Myocyte (in vitro differentiated cells): ENCODE data around the gene C11orf71. TPM values are rescaled to one million over a fixed set of nuclear protein-coding genes. Genes with fewer than 3 reads are reported as not detected.
A peak's percentile ranks its signal among the peaks of the same experiment; 100 is the strongest.

Experiments
- DNase-seq: peaks from one replicate; pipeline ENCODE4 v3.0.0-alpha.2; 2012; ENCODE audit warnings: low read depth
- polyA plus RNA-seq: library from polyadenylated mRNA; unstranded; fragments of >200 nt; gene quantifications from one replicate; pipeline ENCODE4 v1.2.1, GENCODE V29; 2012; ENCODE audit warnings: missing spikeins
- total RNA-seq: library from RNA; depleted of rRNA; stranded (reverse); fragments of >200 nt; gene quantifications from 2 replicates; pipeline ENCODE4 v1.2.3, GENCODE V29; 2014

The C11orf71 gene
- total RNA-seq: 3.4 and 5.1 TPM in 2 replicates
- polyA plus RNA-seq: 3.1 TPM

DNA sequence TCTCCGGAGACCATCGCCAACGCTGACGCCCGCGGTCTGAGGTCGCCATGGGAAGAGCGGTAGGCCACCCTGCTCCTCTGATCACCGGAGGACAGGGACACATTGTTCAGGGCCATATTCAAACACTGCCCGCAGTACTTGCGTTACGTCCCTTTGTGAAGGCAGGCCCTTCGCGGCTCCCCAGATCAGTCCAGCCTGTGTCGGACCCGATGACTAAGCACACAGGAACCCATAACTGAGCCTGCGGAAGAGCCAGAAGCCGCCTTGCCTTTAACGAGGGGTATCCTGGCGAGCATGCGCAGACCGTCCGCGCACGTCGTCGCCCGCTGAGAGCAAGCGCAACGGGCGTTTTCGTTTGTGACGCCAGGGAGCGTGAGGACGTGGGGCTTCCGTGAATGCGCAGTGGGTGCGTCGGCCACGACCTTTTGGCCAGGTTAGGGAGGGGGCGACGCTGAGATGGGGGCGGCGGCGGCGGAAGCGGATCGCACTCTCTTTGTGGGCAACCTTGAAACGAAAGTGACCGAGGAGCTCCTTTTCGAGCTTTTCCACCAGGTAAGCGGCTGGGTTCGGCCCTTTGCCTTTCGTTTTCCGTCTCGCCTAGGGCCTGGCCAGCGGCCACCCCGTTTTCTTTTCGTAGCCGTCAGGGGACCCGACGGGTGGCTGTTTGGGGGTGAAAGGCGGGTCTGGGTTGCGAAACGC lies at the start of gene C11orf71, which contains the start of gene RBM7:
Gene C11orf71, minus strand, starts transcription at position 296 of the 699 bp plus-strand sequence. Its CDS starts 180 bp downstream, at position 116.
Gene RBM7, plus strand, starts transcription at position 451 of the 699 bp plus-strand sequence. Its CDS starts 6 bp downstream, at position 457.
- DNase-seq: peak; percentile 99

GRCh38 chr11:114449845-114450244 lies 49.5 kb upstream of the C11orf71 start:
- DNase-seq: no peak

GRCh38 chr11:114448749-114449482 lies 48.6 kb upstream of the C11orf71 start:
- no peak for DNase-seq

DNA sequence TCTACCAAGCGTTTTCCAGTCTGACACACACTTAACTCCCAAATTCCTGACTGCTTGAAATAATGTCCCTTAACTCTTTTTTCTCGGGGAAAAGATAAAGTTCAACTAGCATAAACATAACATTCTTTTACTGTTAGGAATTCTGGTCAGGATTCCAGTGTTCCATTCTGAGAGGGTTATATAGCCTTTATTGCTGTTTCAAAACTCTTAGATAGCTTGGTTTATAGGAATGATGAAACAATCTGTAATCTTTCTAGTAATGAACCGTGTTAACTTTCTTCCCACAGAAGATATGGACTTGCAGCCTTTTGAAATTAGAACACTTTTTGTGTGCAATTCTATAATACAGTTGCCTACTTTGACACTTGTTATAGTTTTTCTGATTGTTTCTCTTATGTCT lies 47.6 kb upstream of the C11orf71 start:
- no peak for DNase-seq

GRCh38 chr11:114447444-114447843 lies 47.1 kb upstream of the C11orf71 start:
- DNase-seq: no peak

- no peak for DNase-seq
Observed at GRCh38 chr11:114442536-114442935, 42.2 kb upstream of the C11orf71 start.

GRCh38 chr11:114441921-114442320 lies 41.6 kb upstream of the C11orf71 start:
- DNase-seq: no peak

DNA sequence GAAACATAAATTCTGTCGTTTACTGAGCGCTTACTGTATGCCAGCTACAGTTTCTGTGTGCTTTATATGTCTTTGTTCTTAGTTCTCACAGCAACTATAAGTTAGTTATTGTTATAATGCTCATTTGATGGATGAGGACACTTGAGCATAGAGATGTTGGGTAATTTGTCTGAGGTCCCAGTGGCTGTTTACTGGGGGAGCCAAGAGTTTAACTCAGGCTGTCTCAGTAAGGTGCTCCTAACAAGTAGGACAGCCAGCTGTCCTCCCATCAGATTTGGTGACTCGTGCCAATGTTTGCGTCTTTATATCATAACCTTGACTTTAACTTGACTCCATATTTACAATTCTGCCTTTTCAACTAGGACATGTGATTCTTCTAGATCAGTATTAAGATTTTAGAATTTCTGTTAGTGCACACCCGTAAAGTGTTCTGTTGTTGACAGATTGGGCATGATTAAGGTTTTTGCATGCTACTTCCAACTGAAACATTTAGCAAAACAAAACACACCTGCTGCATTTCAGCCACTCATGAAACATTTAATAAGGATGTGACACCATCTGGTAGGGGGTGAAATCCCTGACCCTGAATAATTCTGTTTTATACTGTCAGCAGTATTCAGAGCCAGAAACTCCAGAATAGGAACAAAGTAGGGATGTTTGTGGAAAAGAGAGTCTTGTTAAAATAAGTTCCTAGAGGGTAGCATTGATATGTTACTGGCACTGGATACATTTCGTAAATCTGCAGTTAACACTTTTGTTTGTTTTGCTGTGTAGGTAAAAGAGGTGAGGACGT lies 40.9 kb upstream of the C11orf71 start:
- DNase-seq: peak; percentile 15

DNA sequence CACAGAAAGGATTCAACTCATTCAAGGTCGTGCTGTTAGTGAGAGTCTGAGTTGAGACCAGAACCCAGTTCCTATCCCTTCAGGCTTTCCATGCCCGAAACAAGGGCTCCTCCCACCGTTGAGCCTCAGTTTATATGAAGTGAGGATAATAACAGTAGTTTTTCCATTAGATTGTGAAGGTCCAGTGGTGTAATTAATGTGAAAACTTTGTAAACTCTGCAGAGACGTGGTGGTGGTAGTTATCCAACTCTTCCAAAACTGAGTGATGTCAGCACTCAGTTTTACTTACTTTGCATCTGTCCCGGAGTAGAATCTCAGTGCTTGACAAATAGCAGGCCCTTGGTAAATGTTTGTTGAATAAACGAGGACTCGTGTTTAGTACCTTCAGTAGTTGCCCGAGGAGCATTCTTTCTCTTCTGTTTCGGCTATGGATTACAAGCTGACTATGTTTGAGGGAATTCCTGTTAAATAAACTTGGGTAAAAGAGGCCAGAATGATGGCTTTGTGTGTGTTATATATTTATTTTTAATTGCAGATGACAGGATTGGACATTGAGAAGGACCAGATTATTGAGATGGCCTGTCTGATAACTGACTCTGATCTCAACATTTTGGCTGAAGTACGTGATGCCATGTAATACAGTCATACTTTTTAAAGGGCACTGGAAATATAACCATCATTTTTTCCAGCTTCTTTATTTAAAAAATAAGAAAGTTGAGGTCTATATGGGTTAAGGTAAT lies 40.0 kb upstream of the C11orf71 start:
- DNase-seq: no peak

DNA sequence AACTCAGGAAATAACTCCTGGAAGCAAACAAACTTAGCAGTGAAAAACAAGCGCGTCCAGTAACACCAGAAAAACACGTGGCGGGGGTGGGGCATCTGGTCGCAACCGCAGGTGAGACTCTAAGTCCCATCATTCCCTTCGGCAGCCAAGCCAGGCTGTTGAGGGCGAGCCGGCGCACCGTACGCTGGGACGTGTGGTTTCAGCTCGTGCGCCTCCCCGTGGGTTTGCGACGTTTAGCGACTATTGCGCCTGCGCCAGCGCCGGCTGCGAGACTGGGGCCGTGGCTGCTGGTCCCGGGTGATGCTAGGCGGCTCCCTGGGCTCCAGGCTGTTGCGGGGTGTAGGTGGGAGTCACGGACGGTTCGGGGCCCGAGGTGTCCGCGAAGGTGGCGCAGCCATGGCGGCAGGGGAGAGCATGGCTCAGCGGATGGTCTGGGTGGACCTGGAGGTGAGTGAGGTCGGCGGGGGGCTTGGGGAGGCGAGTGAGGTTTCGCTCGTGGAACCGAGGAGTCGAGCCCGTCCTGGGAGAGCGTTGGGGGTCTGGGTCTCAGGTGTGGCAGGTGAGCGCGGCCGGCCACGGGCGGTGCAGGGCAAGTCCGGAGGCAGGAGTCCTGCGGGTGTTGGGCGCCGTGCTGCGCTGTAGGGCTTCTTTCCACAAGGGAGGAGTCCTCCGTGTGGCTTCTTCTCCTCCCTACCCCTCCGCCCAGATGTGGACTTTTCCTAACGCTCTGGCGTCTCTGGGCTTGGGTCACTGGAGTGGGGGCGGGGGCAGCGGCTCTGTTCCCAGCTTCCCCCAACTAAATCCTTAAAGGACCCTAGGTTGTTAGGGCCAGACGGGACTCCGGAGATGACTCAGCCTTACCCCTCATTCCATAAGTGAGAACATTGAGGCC lies 39.2 kb upstream of the C11orf71 start, which contains the start of gene REXO2:
Gene REXO2, plus strand, starts transcription at position 239 of the 892 bp plus-strand sequence. Its CDS starts 62 bp downstream, at position 301.
- peak; percentile 97 for DNase-seq

DNA sequence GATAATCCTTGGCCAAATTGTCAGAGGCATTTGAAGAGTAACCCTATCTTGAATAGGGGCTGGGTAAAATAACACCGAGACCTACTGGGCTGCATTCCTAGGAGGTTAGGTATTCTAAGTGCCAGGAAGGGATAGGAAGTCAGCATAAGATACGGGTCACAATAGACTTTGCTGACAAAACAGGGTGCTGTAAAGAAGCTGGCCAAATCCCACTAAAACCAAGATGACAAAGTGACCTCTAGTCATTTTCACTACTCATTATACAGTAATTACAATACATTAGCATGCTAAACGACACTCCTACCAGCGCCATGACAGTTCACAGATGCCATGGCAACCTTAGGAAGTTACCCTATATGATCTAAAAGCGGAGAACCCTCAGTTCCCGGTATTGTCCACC lies 38.0 kb upstream of the C11orf71 start:
- DNase-seq: no peak

GRCh38 chr11:114433376-114433775 lies 33.1 kb upstream of the C11orf71 start:
- no peak for DNase-seq

DNA sequence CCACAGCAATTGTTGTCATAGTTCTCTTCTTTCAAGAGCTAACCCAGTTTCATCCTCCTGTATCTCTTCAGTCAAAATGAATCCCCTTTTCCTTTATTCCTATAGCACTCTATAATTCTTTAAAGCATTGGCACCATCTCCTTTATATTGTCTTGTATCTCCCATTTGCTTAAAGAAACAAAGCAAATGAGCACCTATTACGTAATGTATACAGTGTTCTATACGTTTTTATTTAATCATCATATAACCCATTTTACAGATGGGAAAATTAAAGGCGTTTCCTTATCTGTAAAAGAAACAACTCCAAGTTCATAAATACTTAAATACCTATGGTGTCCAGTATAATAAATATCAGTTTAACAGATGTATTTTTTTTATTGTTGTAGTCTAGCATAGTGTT lies 32.6 kb upstream of the C11orf71 start:
- DNase-seq: no peak

DNA sequence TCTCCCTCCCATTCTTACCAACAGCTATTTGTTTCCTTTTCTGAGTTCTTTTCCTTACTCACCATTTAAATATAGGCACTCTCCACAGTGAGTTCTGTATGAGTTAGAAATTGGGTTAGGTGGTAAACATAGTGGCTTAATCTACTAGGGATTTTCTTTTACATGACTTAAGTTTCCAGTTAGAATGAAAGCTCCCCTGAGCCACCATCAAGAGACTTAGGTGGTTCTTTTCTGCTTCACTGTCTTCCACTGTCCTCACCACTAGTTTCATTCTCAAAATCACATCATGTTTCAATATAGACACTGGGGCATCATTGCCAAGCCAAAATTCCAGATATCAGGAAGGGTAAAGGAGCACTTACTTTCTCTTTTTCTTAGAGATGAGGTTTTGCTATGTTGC lies 30.0 kb upstream of the C11orf71 start:
- no peak for DNase-seq

GRCh38 chr11:114426280-114426679 lies 26.0 kb upstream of the C11orf71 start:
- DNase-seq: no peak

DNA sequence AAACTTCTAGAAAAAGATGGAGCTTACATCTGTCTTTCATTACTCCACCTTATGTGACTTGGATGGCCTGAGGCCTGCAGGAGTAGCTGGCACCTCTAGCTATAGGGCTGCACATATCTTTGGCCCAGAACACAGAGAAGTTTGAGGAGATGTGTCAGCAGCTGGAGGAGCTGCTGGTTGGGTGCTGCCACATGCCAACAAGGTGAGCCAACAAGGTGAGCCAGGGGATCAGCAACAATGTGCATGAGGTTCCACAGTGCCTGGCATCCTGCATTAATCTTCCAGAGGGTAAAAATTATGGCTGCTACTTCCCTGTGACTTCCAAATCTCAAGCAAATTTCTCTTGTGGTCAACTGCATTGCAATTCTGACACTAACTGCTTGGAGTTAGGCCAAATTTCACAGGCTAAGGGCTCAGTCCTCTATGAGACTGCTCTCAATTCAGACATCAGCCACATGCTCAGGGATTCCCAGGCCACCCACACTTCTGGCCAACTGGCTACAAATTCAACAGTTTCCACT lies 16.2 kb upstream of the C11orf71 start:
- DNase-seq: peak; percentile 69

DNA sequence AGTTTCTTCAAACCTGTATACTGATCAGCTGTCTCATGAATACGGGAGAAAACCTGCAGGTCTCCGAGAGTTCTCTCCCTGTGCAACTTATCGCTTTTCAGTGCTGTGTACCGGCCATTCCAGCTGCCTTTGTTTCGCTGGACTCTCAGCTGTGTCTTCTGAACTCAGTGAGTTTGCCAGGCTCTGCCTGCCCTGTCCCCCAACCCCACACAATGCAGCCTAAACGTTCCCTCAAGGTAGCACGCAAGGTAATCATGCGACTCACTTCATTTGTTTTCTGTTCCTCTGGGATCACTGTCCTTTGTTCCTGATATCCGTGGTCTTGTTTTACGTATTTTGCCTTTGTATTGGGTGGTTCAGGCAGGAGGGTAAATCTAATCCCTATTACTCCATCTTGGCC lies 13.6 kb upstream of the C11orf71 start:
- no peak for DNase-seq

DNA sequence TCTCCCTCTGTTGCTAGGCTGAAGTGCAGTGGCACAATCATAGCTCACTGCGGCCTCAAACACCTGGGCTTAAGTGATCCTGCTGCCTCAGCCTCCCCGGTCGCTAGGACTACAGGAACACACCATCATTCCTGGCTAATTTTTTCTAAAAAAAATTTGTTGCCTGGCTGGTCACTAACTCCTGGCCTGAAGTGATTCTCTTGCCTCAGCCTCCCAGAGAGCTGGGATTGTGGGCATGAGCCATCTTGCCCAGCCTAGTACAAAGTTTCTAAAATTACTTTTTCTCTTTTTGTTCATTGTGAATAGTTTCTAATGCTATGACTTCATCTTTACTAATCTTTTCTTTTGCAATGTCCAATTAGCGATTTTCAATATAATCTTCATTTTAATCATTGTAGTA lies 12.6 kb upstream of the C11orf71 start:
- DNase-seq: no peak

- no peak for DNase-seq
Observed at GRCh38 chr11:114401311-114401710, 1.0 kb upstream of the C11orf71 start.

GRCh38 chr11:114400915-114401223 lies 558 bp upstream of the C11orf71 start:
- DNase-seq: no peak
